Fibroblast of the conjunctiva (primary cell): ENCODE data around the gene CD70.
"Not testable (repeated sequence)": the region's sequence is repeated elsewhere in the genome, so short reads cannot be mapped to it uniquely, and the experiment has no call there.

Experiments
- DNase-seq: peaks from one replicate; pipeline ENCODE4 v3.0.0-alpha.2; 2010; ENCODE audit warnings: low read depth

The CD70 gene

DNA sequence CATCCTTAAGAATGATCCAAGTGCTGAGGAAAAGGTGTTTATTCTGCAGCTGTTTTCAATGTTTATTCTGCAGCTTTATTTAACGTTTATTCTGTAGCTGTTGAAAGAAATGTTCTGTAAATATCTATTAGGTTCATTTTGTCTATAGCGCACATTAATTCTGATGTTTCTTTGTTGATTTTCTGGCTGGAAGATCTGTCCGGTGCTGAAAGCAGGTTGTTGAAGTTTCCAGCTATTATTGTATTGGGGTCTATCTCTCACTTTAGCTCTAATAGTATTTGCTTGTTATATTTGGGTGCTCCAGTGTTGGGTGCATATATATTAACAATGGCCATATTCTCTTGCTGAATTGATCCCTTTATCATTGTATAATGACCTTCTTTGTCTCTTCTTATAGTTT, 20.2 kb downstream of the CD70 start:
- no peak for DNase-seq

GRCh38 chr19:6568816-6569215, 22.1 kb downstream of the CD70 start:
- DNase-seq: no peak

- no peak for DNase-seq
These were observed 22.9 kb downstream of the CD70 start for GRCh38 chr19:6568010-6568526.

GRCh38 chr19:6566727-6567126, 24.2 kb downstream of the CD70 start:
- not testable (repeated sequence) for DNase-seq

GRCh38 chr19:6564393-6564792, 26.6 kb downstream of the CD70 start:
- no peak for DNase-seq

GRCh38 chr19:6562437-6562836, 28.5 kb downstream of the CD70 start:
- DNase-seq: not testable (repeated sequence)

GRCh38 chr19:6556480-6557195, 34.3 kb downstream of the CD70 start:
- DNase-seq: no peak

DNA sequence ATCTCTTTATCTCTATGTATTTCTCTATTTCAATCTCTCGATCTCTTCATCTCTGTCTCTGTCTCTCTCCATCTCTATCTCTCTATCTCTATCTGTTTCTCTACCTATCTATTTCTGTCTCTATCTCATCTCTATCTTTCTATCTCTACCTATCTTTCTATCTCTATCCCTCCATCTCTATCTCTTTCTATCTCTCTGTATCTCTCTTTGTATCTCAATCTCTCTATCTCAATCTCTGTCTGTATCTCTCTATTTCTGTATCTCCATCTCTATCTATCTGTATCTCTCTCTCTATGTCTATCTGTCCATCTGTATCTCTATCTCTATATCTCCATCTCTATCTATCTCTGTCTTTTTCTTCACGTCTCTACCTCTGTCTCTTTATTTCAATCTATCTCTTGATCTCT, 34.9 kb downstream of the CD70 start:
- DNase-seq: no peak

DNA sequence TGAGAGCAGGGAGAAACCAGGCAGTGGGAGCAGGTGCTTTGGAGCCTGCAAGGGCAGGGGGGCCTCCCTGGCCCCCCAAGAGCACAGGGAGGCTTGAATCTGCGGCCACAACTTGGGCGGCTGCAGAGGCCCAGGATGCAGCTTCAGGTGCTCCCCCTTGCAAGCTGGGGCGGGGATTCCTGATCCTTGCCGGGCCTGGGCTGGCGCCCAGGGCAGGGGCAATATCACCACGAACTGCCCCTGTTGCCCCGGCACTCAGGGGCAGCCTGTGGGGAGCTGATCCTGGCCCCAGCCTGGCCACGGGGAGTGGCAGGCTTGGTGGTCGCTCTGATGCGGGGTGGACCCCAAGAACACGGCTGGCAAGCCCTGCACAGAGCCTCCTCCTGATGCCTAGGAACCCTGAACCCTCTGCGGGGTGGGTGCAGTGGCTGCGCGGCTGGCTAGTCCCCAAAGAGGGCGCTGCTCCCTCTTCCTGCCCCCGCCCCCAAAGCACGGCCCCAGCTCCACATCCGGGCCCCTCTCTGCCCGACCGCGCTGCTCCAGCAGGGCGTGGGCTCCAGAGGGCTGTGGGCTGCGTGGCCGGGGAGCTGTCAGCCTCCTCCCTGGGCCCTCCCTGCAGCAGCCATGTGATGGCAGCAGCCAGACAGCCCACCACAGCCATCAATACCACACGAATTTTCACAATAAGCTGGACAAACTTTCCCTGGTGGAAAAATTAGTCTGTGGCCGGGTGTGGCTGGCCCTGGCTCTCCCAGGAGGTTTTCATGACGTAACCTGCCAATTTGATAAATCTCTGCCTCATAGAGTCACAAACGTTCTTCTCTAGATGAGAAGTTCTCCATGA, 39.1 kb downstream of the CD70 start:
- DNase-seq: no peak

DNA sequence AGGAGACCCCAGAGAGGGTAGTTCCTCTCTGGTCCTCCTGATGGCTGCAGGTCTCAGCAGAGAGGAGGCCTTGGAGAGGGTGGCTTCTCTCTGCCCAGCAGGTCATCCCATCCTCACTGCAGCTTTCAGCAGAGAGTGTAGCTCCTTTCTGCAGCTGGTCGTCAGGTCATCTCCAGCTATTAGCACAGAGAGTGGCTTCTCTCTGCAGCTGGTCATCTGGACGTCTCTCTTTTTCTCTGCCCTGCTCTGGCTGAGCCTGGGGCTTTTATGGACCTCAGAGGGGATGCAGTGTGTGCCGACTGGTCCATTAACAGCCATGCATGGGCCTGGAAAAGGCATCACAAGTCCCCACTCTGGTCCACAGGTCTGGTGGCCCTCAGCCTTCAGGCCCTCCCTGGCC, 39.9 kb downstream of the CD70 start:
- no peak for DNase-seq

DNA sequence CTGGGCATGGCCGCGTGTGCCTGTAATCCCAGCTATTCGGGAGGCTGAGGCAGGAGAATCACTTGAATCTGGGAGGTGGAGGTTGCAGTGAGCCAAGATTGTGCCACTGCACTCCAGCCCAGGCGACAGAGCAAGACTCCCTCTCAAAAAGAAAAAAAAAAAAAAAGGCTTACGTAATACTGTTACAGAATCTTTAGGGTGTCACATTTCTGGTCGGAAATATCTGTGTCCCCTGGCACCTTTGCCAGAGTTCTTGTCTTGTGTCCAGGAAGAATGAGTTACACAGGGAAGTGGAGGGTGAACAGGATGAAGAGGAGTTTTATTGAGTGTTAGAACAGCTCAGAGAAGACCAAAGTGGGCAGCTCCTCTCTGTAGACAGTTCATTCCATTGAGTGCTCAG, 40.3 kb downstream of the CD70 start:
- not testable (repeated sequence) for DNase-seq

DNA sequence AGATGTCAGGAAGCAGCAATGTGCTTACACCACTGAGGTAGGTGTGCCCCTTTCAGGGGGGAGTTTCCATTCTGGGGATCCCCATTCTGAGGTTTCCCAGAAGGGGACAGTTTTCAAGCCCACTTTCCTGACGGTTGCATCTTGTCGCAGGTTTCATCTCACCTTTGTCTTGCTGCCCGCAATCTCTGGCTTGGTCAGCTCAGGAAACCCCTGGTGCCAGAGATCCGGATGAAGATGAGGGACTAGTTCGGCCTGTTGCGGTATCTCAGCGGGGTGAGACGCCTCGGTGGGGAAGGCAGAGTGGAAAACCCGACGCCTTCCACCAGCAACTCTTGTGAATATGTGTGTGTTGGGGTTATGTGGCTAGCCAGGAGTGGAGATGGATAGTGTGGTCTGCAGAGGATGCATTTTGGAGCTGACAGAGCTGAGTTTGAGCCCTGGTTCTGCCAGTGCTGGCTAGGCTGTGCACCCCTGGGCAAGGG, 47.0 kb downstream of the CD70 start:
- DNase-seq: no peak

GRCh38 chr19:6540918-6541689, 49.8 kb downstream of the CD70 start:
- no peak for DNase-seq

GRCh38 chr19:6539514-6539913, 51.4 kb downstream of the CD70 start:
- no peak for DNase-seq
